ENCODE results near the gene CLN3.

DNA sequence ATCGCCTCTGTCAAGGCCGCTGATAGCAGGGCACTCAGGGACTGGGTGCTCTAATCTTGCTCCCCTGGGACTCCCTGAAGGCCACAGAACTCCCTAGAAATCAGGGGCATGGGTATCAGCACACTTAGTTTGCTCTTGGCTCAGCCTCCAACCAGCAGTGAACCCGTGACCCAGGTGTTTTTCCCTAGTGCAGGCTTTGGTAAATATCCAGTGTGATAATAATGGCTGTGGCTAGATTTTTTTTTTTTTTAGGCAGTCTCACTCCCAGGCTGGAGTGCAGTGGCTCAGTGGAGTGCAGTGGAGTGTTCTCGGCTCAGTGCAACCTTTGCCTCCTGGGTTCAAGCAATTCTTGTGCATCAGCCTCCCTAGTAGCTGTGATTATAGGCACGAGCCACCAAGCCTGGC lies 36.6 kb upstream of the CLN3 start:
- TF ChIP-seq POLR2A (IDR thresholded peaks at IDR 0.05; ENCODE audit: low read length) (no peak), GATA1 (IDR thresholded peaks at IDR 0.05; ENCODE audit: low read depth, low read length) (no peak)
